Subcutaneous adipose tissue (tissue), 4 donors: Measurements from ENCODE around the gene IVNS1ABP. TPM values are rescaled to one million over a fixed set of nuclear protein-coding genes. Genes with fewer than 3 reads are reported as not detected.

ENCODE experiments used
- CTCF ChIP-seq: fragments of 450-650 bp; IDR thresholded peaks from one replicate; pipeline ENCODE4 v1.5.1; 2016; ENCODE audit warnings: low read depth, mild to moderate bottlenecking, control low read depth, antibody characterized with exemption, moderate library complexity
- total RNA-seq, 4 donors: library from RNA; depleted of rRNA; stranded (reverse); fragments of >200 nt; gene quantifications; one replicate each; pipeline ENCODE4 v1.1.0, GENCODE V29; 2016

Gene IVNS1ABP
- total RNA-seq, result 100 to 1,000 TPM in 2 of 4 donors, 10 to 100 TPM in 2; 96.7 to 110 (median 103) TPM

- no peak for TF ChIP-seq CTCF
Measured at GRCh38 chr1:185317034-185317885, at the start of gene IVNS1ABP. IVNS1ABP (minus strand) TSS chr1:185317243; CDS start chr1:185309493, 7,750 bp downstream.

- TF ChIP-seq CTCF, result no peak
Measured at GRCh38 chr1:185365951-185366350, 48.9 kb upstream of the IVNS1ABP start.

- TF ChIP-seq CTCF, result no peak
Measured at GRCh38 chr1:185363205-185363604, 46.2 kb upstream of the IVNS1ABP start.

GRCh38 chr1:185360714-185361113 lies 43.7 kb upstream of the IVNS1ABP start:
- no peak for TF ChIP-seq CTCF

GRCh38 chr1:185358957-185359356 lies 41.9 kb upstream of the IVNS1ABP start:
- TF ChIP-seq CTCF, result no peak

- TF ChIP-seq CTCF, result no peak
Measured at GRCh38 chr1:185355947-185356346, 38.9 kb upstream of the IVNS1ABP start.

- no peak for TF ChIP-seq CTCF
Measured at GRCh38 chr1:185353124-185353523, 36.1 kb upstream of the IVNS1ABP start.
